K562 (cell line): Measurements from ENCODE around the gene PIGN.

ENCODE experiments used
- BDP1 ChIP-seq: IDR thresholded peaks from 3 replicates; pipeline ENCODE4 v1.6.1; 2011; ENCODE audit not compliant: insufficient read length, insufficient read depth
- CUX1 ChIP-seq: fragments of 200-800 bp; sonication (Bioruptor generic); IDR thresholded peaks from 2 replicates; pipeline ENCODE4 v1.6.1; 2016; ENCODE audit warnings: missing genetic modification characterization, missing compliant biosample characterization
- EP300 ChIP-seq: IDR thresholded peaks from 2 replicates; pipeline ENCODE4 v1.6.1; 2012; ENCODE audit warnings: low read length, improper control_type of control experiment
- HSF4 ChIP-seq: fragments of 250-450 bp; sonication (Bioruptor Pico); IDR thresholded peaks from 2 replicates; pipeline ENCODE4 v2.1.2; 2022; ENCODE audit warnings: mild to moderate bottlenecking, moderate library complexity, borderline replicate concordance
- NCOA2 ChIP-seq, 2 experiments: fragments of 450-650 bp; IDR thresholded peaks; 2 replicates each; pipeline ENCODE4 v1.6.1; 2018; ENCODE audit warnings: mild to moderate bottlenecking in 2 of 2, moderate library complexity in 1 of 2; ENCODE audit not compliant: partially characterized antibody in 2 of 2
- TBP ChIP-seq: optimal IDR thresholded peaks from 2 replicates; pipeline ENCODE3; 2011; ENCODE audit warnings: low read depth, low read length, improper control_type of control experiment
- ZNF347 ChIP-seq: fragments of 450-650 bp; formaldehyde crosslinking; IDR thresholded peaks from 2 replicates; pipeline ENCODE4 v1.4.0; 2020; ENCODE audit warnings: low read depth, mild to moderate bottlenecking, moderate library complexity
- TF ChIP-seq, protein P1 (sequence below): sonication (generic); formaldehyde crosslinking; IDR thresholded peaks from 2 replicates; pipeline ENCODE4 v1.8.0; 2022; ENCODE audit warnings: mild to moderate bottlenecking, missing genetic modification reagents, borderline replicate concordance
- TF ChIP-seq, protein P2 (sequence below): fragments of 450-650 bp; formaldehyde crosslinking; IDR thresholded peaks from 2 replicates; pipeline ENCODE4 v1.4.0; 2020; ENCODE audit warnings: mild to moderate bottlenecking

- no peak for TF ChIP-seq CUX1 (CRISPR knock-in tag)
- TF ChIP-seq ZNF347 (CRISPR knock-in tag) = no peak
- no peak for TF ChIP-seq HSF4 (CRISPR knock-in tag)
- TF ChIP-seq NCOA2 (IDR thresholded peaks at IDR 0.05; ENCODE audit: partially characterized antibody in 2 of 2) = no peak
- TF ChIP-seq, protein P1, sequence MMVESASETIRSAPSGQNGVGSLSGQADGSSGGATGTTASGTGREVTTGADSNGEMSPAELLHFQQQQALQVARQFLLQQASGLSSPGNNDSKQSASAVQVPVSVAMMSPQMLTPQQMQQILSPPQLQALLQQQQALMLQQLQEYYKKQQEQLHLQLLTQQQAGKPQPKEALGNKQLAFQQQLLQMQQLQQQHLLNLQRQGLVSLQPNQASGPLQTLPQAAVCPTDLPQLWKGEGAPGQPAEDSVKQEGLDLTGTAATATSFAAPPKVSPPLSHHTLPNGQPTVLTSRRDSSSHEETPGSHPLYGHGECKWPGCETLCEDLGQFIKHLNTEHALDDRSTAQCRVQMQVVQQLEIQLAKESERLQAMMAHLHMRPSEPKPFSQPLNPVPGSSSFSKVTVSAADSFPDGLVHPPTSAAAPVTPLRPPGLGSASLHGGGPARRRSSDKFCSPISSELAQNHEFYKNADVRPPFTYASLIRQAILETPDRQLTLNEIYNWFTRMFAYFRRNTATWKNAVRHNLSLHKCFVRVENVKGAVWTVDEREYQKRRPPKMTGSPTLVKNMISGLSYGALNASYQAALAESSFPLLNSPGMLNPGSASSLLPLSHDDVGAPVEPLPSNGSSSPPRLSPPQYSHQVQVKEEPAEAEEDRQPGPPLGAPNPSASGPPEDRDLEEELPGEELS (CRISPR knock-in tag) = no peak
- no peak for TF ChIP-seq BDP1
- TF ChIP-seq, protein P2, sequence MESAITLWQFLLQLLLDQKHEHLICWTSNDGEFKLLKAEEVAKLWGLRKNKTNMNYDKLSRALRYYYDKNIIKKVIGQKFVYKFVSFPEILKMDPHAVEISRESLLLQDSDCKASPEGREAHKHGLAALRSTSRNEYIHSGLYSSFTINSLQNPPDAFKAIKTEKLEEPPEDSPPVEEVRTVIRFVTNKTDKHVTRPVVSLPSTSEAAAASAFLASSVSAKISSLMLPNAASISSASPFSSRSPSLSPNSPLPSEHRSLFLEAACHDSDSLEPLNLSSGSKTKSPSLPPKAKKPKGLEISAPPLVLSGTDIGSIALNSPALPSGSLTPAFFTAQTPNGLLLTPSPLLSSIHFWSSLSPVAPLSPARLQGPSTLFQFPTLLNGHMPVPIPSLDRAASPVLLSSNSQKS (CRISPR knock-in tag) = no peak
- TF ChIP-seq TBP = no peak
- TF ChIP-seq EP300 = no peak
These were observed 64.5 kb downstream of the PIGN start for GRCh38 chr18:62122330-62122729.
